Heart left ventricle (tissue), 13 donors: Measurements from ENCODE around the gene IL19.
"Not testable (repeated sequence)": the region's sequence is repeated elsewhere in the genome, so short reads cannot be mapped to it uniquely, and the experiment has no call there.

Source experiments
- CTCF ChIP-seq, 12 donors: fragments of 200-600 bp; sonication (generic) in 4 of 12; IDR thresholded peaks; one replicate each; pipeline versions ENCODE4 v1.5.0 to v1.8.0; 2018 to 2022; ENCODE audit warnings: antibody characterized with exemption in 12 of 12, mild to moderate bottlenecking in 5 of 12
- POLR2A ChIP-seq, 2 donors: fragments of 450-650 bp; IDR thresholded peaks; one replicate each; pipeline ENCODE4 v1.6.1; 2017; ENCODE audit warnings: antibody characterized with exemption in 2 of 2, mild to moderate bottlenecking in 2 of 2, moderate library complexity in 2 of 2
- donor health status: ischemic (EF 13 %, LVEDD 7.1; RV severe dilation, severe dysfunction).
- donor health status: DM: no; HTN: yes; CAD: no.
- donor health status: DM: no; HTN: no; CAD: no.
- donor health status: ischemic (EF 25% LVEDD 6.9; RV normal size, moderate dysfunction).
- donor health status: ischemic (EF 25% LVEDD 5.7; RV mildly dilated, moderate dysfunction).
- donor health status: ischemic (EF 35%, LVEDD 5.7; RV mildly dilated, moderate dysfunction).
- donor health status: nonischemic (EF 11% LVEDD 7.7; RV severe dilation, severe dysfunction).
- donor health status: DM: yes; HTN: yes; CAD: no.
- donor health status: PGD.
- donor health status: ischemic (EF 29% LVEDD 5.4; RV normal size, mild dysfunction).
- donor health status: nonischemic (EF 23%, LVEDD 6.1; RV moderate dilation, normal function).

- TF ChIP-seq CTCF, POLR2A (IDR thresholded peaks at IDR 0.05): not testable (repeated sequence)
Measured at GRCh38 chr1:206778911-206779310, 8.3 kb downstream of the IL19 start.
